Transverse colon (tissue), 4 donors: ENCODE results near the gene ITGB5.

Experiments used
- EP300 ChIP-seq: sonication (generic); formaldehyde crosslinking; IDR thresholded peaks from one replicate; pipeline ENCODE4 v1.6.1; 2017; ENCODE audit warnings: antibody characterized with exemption, low read depth
- POLR2AphosphoS5 ChIP-seq, 3 donors: sonication (generic); formaldehyde crosslinking; IDR thresholded peaks; one replicate each; pipeline ENCODE4 v1.6.1; 2016; ENCODE audit warnings: antibody characterized with exemption in 3 of 3
- TF ChIP-seq, protein P1 (sequence below), 5 experiments: fragments of 200-600 bp in 3 of 5; fragments of 450-650 bp in 2 of 5; sonication (generic) in 3 of 5; IDR thresholded peaks; 1 replicate in 2 of 5; 2 replicates in 3 of 5; pipeline ENCODE4 v1.5.1; 2016 to 2017; ENCODE audit warnings: antibody characterized with exemption in 5 of 5, inconsistent platforms in 3 of 5, mild to moderate bottlenecking in 2 of 5, moderate library complexity in 1 of 5

DNA sequence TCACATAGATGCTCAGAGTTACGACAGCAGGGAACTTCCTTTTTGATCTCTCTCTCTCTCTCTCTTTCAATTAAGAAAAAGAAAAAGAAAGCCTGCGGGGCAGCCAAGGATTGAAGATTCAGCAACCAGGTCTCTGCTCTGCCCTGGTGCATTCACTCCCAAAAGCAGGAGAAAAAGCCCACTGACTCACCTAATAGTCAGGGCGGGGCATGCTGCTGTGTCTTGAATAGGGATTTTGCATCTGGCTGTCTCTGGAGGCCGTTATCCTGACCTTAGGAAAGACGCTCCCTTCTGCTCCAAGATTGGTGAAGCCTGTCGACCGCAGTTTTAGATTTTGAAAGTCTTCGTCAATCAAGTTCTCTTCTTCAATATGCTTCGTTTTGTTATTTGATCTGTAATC is 20.8 kb upstream of the ITGB5 start:
- TF ChIP-seq EP300 (no peak), POLR2AphosphoS5 (IDR thresholded peaks at IDR 0.05) (no peak)
- TF ChIP-seq, protein P1, sequence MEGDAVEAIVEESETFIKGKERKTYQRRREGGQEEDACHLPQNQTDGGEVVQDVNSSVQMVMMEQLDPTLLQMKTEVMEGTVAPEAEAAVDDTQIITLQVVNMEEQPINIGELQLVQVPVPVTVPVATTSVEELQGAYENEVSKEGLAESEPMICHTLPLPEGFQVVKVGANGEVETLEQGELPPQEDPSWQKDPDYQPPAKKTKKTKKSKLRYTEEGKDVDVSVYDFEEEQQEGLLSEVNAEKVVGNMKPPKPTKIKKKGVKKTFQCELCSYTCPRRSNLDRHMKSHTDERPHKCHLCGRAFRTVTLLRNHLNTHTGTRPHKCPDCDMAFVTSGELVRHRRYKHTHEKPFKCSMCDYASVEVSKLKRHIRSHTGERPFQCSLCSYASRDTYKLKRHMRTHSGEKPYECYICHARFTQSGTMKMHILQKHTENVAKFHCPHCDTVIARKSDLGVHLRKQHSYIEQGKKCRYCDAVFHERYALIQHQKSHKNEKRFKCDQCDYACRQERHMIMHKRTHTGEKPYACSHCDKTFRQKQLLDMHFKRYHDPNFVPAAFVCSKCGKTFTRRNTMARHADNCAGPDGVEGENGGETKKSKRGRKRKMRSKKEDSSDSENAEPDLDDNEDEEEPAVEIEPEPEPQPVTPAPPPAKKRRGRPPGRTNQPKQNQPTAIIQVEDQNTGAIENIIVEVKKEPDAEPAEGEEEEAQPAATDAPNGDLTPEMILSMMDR (IDR thresholded peaks at IDR 0.05), result no peak
